Neuron (in vitro differentiated cells): ENCODE measurements around the gene SLC5A2.
"Not testable (repeated sequence)": the region's sequence is repeated elsewhere in the genome, so short reads cannot be mapped to it uniquely, and the experiment has no call there.

Experiments used
- H2AFZ ChIP-seq: one replicate; pipeline ENCODE4 v1.6.1; 2013; ENCODE audit warnings: low read depth, mild to moderate bottlenecking, inconsistent platforms, low read length, moderate library complexity
- H3K27me3 ChIP-seq: one replicate; pipeline ENCODE4 v1.6.1; 2013; ENCODE audit warnings: low read length; ENCODE audit not compliant: insufficient read depth
- H3K36me3 ChIP-seq: one replicate; pipeline ENCODE4 v1.6.1; 2013; ENCODE audit warnings: low read length; ENCODE audit not compliant: insufficient read depth
- H3K4me1 ChIP-seq: one replicate; pipeline ENCODE4 v1.6.1; 2013; ENCODE audit warnings: low read length; ENCODE audit not compliant: insufficient read depth
- H3K4me3 ChIP-seq: 2 replicates; pipeline ENCODE4 v1.5.1; 2013; ENCODE audit warnings: mild to moderate bottlenecking, low read length, moderate library complexity
- H3K9me3 ChIP-seq: one replicate; pipeline ENCODE4 v1.6.1; 2013; ENCODE audit warnings: low read length

Gene SLC5A2

GRCh38 chr16:31483081-31483480 lies at the start of gene SLC5A2:
SLC5A2 (plus strand) TSS chr16:31483123; CDS start chr16:31483137, 14 bp downstream.
- Histone ChIP-seq H2AFZ (no peak within 1 kb of the TSS), H3K4me1 (peaks cover 5% of the 10 kb centered on the region), H3K36me3 (no peaks in the 10 kb centered on the region), H3K9me3 (no peaks in the 10 kb centered on the region), H3K27me3 (no peaks in the 10 kb centered on the region), H3K4me3 (no peak within 1 kb of the TSS)

- H2AFZ ChIP-seq = no peak overlapping the region
- H3K9me3 ChIP-seq = no peaks in the 10 kb centered on the region
- H3K27me3 ChIP-seq = no peaks in the 10 kb centered on the region
- H3K36me3 ChIP-seq = no peaks in the 10 kb centered on the region
- H3K4me3 ChIP-seq = no peak overlapping the region
- no peaks in the 10 kb centered on the region for H3K4me1 ChIP-seq
These were observed 47.3 kb upstream of the SLC5A2 start for GRCh38 chr16:31435341-31436220.

DNA sequence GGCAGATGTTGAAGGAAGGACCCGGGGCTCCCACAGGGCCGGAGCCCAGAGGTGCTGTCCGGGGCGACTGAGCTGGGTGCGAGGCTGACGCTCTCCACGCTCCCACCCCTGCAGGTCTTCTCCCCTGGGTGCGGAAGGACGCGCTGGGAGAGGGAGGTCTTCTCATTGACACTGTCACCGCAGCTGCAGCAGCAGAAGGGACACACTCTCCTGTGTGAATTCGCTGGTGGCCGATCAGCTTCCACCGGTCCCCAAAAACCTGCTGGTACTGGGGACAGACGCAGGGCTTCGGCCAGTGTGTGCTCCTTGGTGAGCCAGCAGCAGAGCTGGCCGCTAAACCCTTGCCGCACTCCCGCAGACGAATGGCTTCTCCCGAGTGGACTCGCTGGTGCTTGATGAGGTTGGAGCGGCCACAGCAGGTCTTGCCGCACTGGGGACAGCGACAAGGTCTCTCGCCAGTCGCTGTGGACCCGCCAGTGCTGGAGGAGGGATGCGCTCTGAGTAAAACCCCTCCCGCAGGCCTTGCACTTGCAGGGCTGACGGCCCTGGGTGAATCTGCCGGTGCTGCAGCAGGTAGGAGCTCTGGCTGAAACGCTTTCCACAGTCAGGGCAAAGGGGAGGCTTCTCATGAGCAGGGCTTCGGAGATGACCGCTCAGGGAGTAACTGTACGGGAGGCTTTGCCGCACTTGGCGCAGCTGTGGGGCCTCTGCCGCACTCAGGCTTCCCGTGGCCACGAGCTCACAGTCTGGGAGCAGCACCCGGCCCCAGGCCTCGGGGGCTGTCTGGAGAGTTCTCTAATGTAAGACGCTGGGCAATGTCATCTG lies 46.5 kb upstream of the SLC5A2 start:
- Histone ChIP-seq H2AFZ (no peak overlapping the region), H3K36me3 (no peaks in the 10 kb centered on the region), H3K4me3 (no peak overlapping the region), H3K9me3 (no peaks in the 10 kb centered on the region), H3K4me1 (no peaks in the 10 kb centered on the region), H3K27me3 (no peaks in the 10 kb centered on the region)

GRCh38 chr16:31438414-31438813 lies 44.5 kb upstream of the SLC5A2 start:
- no peaks in the 10 kb centered on the region for H3K27me3 ChIP-seq
- no peaks in the 10 kb centered on the region for H3K9me3 ChIP-seq
- no peaks in the 10 kb centered on the region for H3K36me3 ChIP-seq
- H3K4me1 ChIP-seq = no peaks in the 10 kb centered on the region
- H2AFZ ChIP-seq = no peak overlapping the region
- H3K4me3 ChIP-seq = no peak overlapping the region

DNA sequence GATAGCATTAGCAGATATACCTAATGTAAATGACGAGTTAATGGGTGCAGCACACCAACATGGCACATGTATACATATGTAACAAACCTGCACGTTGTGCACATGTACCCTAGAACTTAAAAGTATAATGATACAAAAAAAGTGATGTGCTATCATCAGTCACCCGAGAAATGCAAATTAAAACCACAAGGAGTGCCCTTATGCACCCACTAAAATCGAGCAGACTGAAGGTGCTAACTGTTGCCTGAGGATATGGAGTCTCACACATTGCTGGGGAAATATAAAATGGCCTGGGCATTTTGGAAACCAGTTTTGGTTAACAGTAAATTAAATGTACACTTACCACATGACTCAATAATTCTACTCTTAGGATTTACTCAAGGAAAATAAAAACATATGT lies 43.9 kb upstream of the SLC5A2 start:
- H3K36me3 ChIP-seq, H3K9me3 ChIP-seq, H2AFZ ChIP-seq, H3K4me1 ChIP-seq, H3K27me3 ChIP-seq, H3K4me3 ChIP-seq: not testable (repeated sequence)

- Histone ChIP-seq H3K4me3 (no peak overlapping the region), H3K27me3 (no peaks in the 10 kb centered on the region), H3K9me3 (no peaks in the 10 kb centered on the region), H3K36me3 (no peaks in the 10 kb centered on the region), H2AFZ (no peak overlapping the region), H3K4me1 (no peaks in the 10 kb centered on the region)
These were observed 43.4 kb upstream of the SLC5A2 start for GRCh38 chr16:31439519-31439918.

DNA sequence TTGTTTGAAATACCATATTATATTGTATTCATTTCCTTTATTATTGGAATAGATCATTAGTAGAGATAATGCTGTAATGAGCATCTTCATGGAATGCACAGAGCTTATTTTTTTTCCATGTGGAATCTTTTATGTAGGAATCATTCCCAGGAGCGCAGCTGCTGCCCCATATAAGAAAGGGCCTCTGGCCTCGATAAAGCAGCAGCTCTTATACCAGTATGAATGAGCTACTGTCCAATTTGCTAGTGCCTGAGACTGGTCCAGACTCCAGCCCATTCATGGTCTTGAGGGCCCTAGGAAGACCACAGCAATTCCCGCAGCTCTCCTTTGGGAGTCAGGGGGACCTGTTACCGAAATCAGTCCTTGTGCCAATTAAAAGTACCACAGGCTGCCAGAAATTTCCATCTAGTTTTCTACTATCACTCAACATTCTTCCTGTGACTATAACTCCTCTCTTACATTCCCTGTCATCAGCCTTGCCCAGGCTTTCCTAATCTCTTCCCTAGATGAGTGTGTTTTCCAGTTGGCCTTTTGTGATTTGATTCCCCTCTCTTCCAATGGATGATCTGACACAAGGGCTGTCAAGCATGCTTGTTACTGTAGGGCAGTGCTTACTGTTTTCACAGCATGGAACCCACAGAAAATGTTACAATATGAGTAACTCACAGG lies 42.3 kb upstream of the SLC5A2 start:
- no peak overlapping the region for H2AFZ ChIP-seq
- no peak overlapping the region for H3K4me3 ChIP-seq
- no peaks in the 10 kb centered on the region for H3K4me1 ChIP-seq
- no peaks in the 10 kb centered on the region for H3K36me3 ChIP-seq
- no peaks in the 10 kb centered on the region for H3K27me3 ChIP-seq
- H3K9me3 ChIP-seq = no peaks in the 10 kb centered on the region

DNA sequence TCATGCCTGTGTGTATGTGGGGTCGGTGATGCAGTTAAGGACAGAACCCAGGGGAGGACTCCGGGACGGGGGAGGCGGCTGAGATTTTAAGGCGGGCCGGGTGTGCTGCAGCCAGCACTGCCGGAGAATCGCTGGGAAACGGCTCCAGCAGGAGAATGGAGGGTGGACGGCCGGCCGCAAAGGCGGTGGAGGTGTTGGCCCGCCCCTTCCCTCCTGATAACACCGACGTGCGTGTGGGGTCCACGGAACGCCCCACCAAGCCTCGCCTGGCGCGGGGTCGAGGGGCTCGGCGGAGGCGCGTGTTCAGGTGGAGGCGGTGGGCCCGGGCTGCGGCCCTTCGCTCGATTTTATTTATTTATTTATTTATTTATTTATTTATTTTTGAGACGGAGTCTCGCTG lies 41.0 kb upstream of the SLC5A2 start:
- Histone ChIP-seq H2AFZ (no peak overlapping the region), H3K36me3 (no peaks in the 10 kb centered on the region), H3K27me3 (no peaks in the 10 kb centered on the region), H3K4me1 (no peaks in the 10 kb centered on the region), H3K4me3 (peak overlapping the region; percentile 63), H3K9me3 (no peaks in the 10 kb centered on the region)

GRCh38 chr16:31445931-31446330 lies 37.0 kb upstream of the SLC5A2 start:
- not testable (repeated sequence) for H3K9me3 ChIP-seq, H3K36me3 ChIP-seq, H3K4me1 ChIP-seq, H3K27me3 ChIP-seq, H3K4me3 ChIP-seq, H2AFZ ChIP-seq

DNA sequence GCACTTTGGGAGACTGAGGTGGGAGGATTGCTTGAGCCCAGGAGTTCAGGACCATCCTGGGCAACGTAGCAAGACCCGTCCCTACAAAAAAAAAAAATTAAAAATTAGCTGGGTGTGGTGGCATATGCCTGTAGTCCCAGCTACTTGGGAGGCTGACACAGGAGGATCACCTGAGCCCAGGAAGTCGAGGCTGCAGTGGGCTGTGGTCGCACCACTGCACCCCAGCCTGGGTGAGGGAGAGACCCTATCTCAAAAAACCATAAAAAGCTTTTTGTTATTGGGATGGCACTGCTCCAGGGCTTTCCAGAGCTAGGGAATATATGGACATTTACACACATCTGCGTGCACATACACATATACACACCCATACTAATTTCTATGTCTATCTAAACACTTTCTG lies 31.7 kb upstream of the SLC5A2 start:
- Histone ChIP-seq H3K4me3 (no peak overlapping the region), H3K36me3 (no peaks in the 10 kb centered on the region), H3K4me1 (peaks cover 15% of the 10 kb centered on the region), H3K9me3 (no peaks in the 10 kb centered on the region), H3K27me3 (no peaks in the 10 kb centered on the region), H2AFZ (no peak overlapping the region)

DNA sequence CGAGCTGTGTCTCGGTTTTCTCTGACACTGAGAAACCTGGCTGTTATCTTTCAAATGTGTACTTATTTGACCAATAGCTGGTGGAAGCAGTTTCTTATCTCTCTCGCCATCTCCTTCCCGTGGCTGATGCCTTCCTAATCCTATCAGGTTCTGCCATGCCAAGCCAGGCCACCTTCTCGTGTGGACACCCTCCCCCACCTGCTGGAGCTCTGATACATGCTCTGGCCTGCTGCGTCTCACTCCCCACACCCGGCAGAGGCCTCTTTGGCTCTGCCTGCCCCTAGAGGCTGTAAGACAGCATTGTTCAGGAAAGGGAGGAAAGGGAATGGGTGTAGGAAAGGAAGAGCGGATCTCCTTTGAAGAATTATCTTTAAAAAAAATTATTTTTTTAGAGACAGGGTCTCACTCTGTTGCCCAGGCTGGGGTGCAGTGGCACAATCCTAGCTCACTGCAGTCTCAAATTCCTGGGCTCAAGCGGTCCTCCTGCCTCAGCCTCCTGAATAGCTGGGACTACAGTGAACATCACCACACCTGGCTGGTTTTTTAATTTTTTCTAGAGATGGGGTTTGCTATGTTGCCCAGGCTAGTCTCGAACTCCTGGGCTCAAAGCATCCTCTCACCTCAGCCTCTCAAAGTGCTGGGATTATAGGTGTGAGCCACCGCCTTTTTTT lies 31.1 kb upstream of the SLC5A2 start:
- Histone ChIP-seq H3K36me3 (peaks cover 4% of the 10 kb centered on the region), H3K27me3 (no peaks in the 10 kb centered on the region), H2AFZ (no peak overlapping the region), H3K9me3 (no peaks in the 10 kb centered on the region), H3K4me3 (no peak overlapping the region), H3K4me1 (peaks cover 15% of the 10 kb centered on the region)

DNA sequence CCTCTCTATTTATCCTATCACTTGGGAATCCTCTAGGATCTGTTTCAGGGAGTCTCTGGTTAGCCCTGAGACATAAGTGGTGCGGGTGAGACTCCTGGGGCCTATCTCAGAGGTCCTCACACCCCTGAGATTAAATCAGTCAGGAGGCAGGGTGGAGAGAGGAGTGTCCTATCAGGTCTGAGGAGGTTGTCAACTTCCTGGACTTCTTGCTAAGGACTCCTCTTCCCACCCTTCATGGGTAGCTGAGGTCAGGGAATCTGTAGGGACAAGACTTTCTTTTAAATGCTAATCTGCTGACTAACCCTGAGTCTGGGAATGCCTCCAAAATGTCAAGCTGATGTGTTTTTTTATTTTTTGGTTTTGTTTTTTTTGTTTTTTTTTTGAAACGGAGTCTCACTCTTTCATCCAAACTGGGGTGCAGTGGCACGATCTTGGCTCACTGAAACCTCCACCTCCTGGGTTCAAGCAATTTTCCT lies 30.3 kb upstream of the SLC5A2 start:
- no peaks in the 10 kb centered on the region for H3K9me3 ChIP-seq
- no peaks in the 10 kb centered on the region for H3K27me3 ChIP-seq
- no peak overlapping the region for H2AFZ ChIP-seq
- H3K36me3 ChIP-seq = peaks cover 7% of the 10 kb centered on the region
- peaks cover 17% of the 10 kb centered on the region for H3K4me1 ChIP-seq
- no peak overlapping the region for H3K4me3 ChIP-seq
